ENCODE results near the gene TSTD2. TPM values are rescaled to one million over a fixed set of nuclear protein-coding genes. Genes with fewer than 3 reads are reported as not detected.

TSTD2 gene
- total and polyA plus RNA-seq, 10 donors = 8.1 to 31.0 (median 19.2) TPM

DNA sequence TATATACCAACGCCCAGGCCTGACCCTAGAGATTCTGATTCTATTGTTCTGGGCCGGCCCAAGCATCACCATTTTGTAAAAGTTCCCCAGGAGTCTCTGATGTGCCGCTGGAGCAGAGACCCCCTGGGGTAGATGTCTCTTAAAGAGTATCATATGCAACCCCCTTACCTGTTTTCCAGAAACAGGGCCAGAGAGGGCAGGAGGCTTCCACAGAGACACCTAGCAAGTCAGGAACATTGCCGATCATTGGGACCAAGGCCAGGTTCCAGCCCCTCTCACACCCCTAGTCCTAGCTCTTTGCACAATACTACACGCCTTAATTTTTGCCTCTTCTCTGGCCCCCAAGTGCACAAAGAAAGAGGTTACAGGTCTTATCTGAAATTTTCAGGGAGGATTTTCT, 67.9 kb downstream of the TSTD2 start:
- Histone ChIP-seq H3K27me3 (replicated peaks in 1 of 7) (peaks cover 0 to 10% (median 0%) of the 10 kb centered on the region in 7 donors), H3K27ac (no peak overlapping the region), H3K4me3 (no peak overlapping the region), H3K4me1 (peaks cover 0 to 14% (median 0%) of the 10 kb centered on the region in 6 donors), H3K36me3 (no peaks in the 10 kb centered on the region), H3K9me3 (no peaks in the 10 kb centered on the region)
- TF ChIP-seq POLR2A (IDR thresholded peaks at IDR 0.05) = no peak
- TF ChIP-seq POLR2AphosphoS5 (IDR thresholded peaks at IDR 0.05) = no peak
- TF ChIP-seq, protein P1, sequence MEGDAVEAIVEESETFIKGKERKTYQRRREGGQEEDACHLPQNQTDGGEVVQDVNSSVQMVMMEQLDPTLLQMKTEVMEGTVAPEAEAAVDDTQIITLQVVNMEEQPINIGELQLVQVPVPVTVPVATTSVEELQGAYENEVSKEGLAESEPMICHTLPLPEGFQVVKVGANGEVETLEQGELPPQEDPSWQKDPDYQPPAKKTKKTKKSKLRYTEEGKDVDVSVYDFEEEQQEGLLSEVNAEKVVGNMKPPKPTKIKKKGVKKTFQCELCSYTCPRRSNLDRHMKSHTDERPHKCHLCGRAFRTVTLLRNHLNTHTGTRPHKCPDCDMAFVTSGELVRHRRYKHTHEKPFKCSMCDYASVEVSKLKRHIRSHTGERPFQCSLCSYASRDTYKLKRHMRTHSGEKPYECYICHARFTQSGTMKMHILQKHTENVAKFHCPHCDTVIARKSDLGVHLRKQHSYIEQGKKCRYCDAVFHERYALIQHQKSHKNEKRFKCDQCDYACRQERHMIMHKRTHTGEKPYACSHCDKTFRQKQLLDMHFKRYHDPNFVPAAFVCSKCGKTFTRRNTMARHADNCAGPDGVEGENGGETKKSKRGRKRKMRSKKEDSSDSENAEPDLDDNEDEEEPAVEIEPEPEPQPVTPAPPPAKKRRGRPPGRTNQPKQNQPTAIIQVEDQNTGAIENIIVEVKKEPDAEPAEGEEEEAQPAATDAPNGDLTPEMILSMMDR (IDR thresholded peaks at IDR 0.05 in 8 of 11, conservative IDR thresholded peaks at IDR 0.05 in 3 of 11) = no peak
- intact Hi-C loops (cut with DNase I; ENCODE audit: low total_unique reads) = no loop called here
- peak; percentile 8 for DNase-seq
- 74 to 91% (median 90%) methylated on average over 5 of the region's 5 CpGs for WGBS, 5 donors

- TF ChIP-seq POLR2AphosphoS5 (IDR thresholded peaks at IDR 0.05) = no peak
- no peak for TF ChIP-seq POLR2A (IDR thresholded peaks at IDR 0.05)
- TF ChIP-seq, protein P1 (IDR thresholded peaks at IDR 0.05 in 8 of 11, conservative IDR thresholded peaks at IDR 0.05 in 3 of 11) = no peak
- no peak overlapping the region for H3K27ac ChIP-seq
- no peaks in the 10 kb centered on the region for H3K36me3 ChIP-seq
- intact Hi-C loops (cut with DNase I; ENCODE audit: low total_unique reads) = no loop called here
- no peak overlapping the region for H3K4me3 ChIP-seq
- peaks cover 0 to 10% (median 0%) of the 10 kb centered on the region in 7 donors for H3K27me3 ChIP-seq (replicated peaks in 1 of 7)
- H3K9me3 ChIP-seq = no peaks in the 10 kb centered on the region
- H3K4me1 ChIP-seq = peaks cover 0 to 14% (median 0%) of the 10 kb centered on the region in 6 donors
- 52 to 69% (median 65%) methylated on average over 10 to 14 of the region's 14 CpGs for WGBS, 5 donors
- peak; percentile 42 for DNase-seq
These were observed 68.6 kb downstream of the TSTD2 start for GRCh38 chr9:97564291-97565175.

DNA sequence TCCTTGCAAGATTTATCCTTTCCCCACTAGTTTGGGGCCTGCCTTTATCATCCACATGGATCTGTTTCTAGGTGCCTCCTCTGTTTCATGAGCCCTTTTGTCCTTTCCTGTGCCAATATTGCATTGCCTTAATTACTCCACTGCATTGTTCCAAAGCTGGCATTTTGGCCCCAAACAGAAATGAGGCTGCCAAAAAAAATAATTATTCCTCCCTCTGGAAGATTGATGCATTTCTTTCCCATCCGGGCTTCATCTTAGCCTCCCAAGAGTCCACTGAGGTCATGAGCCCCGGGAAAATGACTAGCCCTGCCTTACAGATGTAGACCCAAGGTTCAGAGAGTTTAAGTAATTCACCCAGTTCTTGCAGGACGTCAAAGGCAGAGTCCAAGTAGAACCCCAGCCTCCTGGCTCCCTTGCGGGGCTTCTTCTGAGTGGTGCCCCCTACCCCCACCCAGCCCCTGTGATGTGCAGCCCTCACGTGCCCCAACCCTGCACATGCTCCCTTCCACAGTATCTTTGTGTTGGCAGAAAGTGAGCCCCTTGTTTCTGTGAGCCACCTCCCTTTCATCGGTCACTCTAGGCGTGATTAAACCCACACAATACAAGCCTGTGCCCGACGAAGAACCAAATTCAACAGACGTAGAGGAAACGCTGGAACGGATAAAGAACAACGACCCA, 69.6 kb downstream of the TSTD2 start:
- TF ChIP-seq POLR2A (IDR thresholded peaks at IDR 0.05) (no peak), POLR2AphosphoS5 (IDR thresholded peaks at IDR 0.05) (no peak)
- TF ChIP-seq, protein P1 (IDR thresholded peaks at IDR 0.05 in 8 of 11, conservative IDR thresholded peaks at IDR 0.05 in 3 of 11) = no peak
- 82 to 91% (median 85%) methylated on average over 13 of the region's 13 CpGs for WGBS, 5 donors

GRCh38 chr9:97562542-97562941, 70.6 kb downstream of the TSTD2 start:
- Histone ChIP-seq H3K36me3 (no peaks in the 10 kb centered on the region), H3K4me1 (peaks cover 0 to 32% (median 12%) of the 10 kb centered on the region in 6 donors), H3K4me3 (no peak overlapping the region), H3K9me3 (no peaks in the 10 kb centered on the region), H3K27me3 (replicated peaks in 1 of 7) (peaks cover 0 to 10% (median 0%) of the 10 kb centered on the region in 7 donors), H3K27ac (no peak overlapping the region)
- intact Hi-C loops (cut with DNase I; ENCODE audit: low total_unique reads) = no loop called here
- 90 to 97% (median 93%) methylated on average over 5 of the region's 5 CpGs for WGBS, 5 donors
- TF ChIP-seq POLR2A (IDR thresholded peaks at IDR 0.05) = no peak
- no peak for TF ChIP-seq POLR2AphosphoS5 (IDR thresholded peaks at IDR 0.05)
- TF ChIP-seq, protein P1 (IDR thresholded peaks at IDR 0.05 in 8 of 11, conservative IDR thresholded peaks at IDR 0.05 in 3 of 11) = no peak
- DNase-seq = peak; percentile 27

More for the DNA sequence above, 69.6 kb downstream of the TSTD2 start:
- Histone ChIP-seq H3K4me3 (no peak overlapping the region), H3K27ac (no peak overlapping the region), H3K36me3 (no peaks in the 10 kb centered on the region), H3K9me3 (no peaks in the 10 kb centered on the region), H3K4me1 (peaks cover 0 to 22% (median 3%) of the 10 kb centered on the region in 6 donors), H3K27me3 (replicated peaks in 1 of 7) (peaks cover 0 to 10% (median 0%) of the 10 kb centered on the region in 7 donors)
- intact Hi-C loops (cut with DNase I; ENCODE audit: low total_unique reads) = no loop called here
- DNase-seq = peak; percentile 36
